Measurements from ENCODE around the gene SCN3B. TPM values are rescaled to one million over a fixed set of nuclear protein-coding genes. Genes with fewer than 3 reads are reported as not detected.

SCN3B gene
- polyA plus RNA-seq, 1 donor (not counting 4 experiments of a cell fraction or from before 2014, with no cell fraction given), result 0.08 TPM

GRCh38 chr11:123601136-123601535 is 53.3 kb downstream of the SCN3B start:
- no peaks in the 10 kb centered on the region for H3K9me3 ChIP-seq (ENCODE audit: control insufficient read depth, low read depth, low read length)
- H2AFZ ChIP-seq (ENCODE audit: control insufficient read depth, low read length), result no peak overlapping the region
- H3K4me1 ChIP-seq (ENCODE audit: control insufficient read depth, extremely low read depth, insufficient read depth, low read length), result no peaks in the 10 kb centered on the region
- DNase-seq (ENCODE audit: low read depth, low spot score) (no peak), FAIRE-seq (no peak)
- dilution Hi-C loops (cut with MboI; ENCODE audit: extremely low pct_ligation_motif_present, low sequenced_read_pairs), result no loop called here
- H3K4me3 ChIP-seq (ENCODE audit: control insufficient read depth in 2 of 3, extremely low read depth in 1 of 3, insufficient read depth in 2 of 3, low read depth in 1 of 3, low read length in 3 of 3), result no peak overlapping the region
- TF ChIP-seq EZH2 (IDR thresholded peaks at IDR 0.05; ENCODE audit: low read length) (no peak), CTCF (optimal IDR thresholded peaks at IDR 0.05 in 1 of 3, IDR thresholded peaks at IDR 0.05 in 1 of 3, conservative IDR thresholded peaks at IDR 0.05 in 1 of 3; ENCODE audit: extremely low read depth in 1 of 3, insufficient read depth in 2 of 3, low read length in 3 of 3) (no peak)
- no peaks in the 10 kb centered on the region for H4K20me1 ChIP-seq (ENCODE audit: control insufficient read depth, extremely low read depth, insufficient read depth, low read length)
- H3K36me3 ChIP-seq (ENCODE audit: control insufficient read depth in 2 of 2, extremely low read depth in 1 of 2, insufficient read depth in 2 of 2, low read length in 2 of 2), result no peaks in the 10 kb centered on the region
- no peak overlapping the region for H3K4me2 ChIP-seq (ENCODE audit: control insufficient read depth, extremely low read depth, insufficient read depth, low read depth, low read length)
- no peaks in the 10 kb centered on the region for H3K27me3 ChIP-seq (ENCODE audit: control insufficient read depth, extremely low read depth, insufficient read depth, low read length)
- H3K9me1 ChIP-seq (ENCODE audit: control insufficient read depth, extremely low read depth, insufficient read depth, low read length), result no peaks in the 10 kb centered on the region
- H3K79me2 ChIP-seq (ENCODE audit: control insufficient read depth, insufficient read depth, low read length), result no peaks in the 10 kb centered on the region
- H3K9ac ChIP-seq (ENCODE audit: control insufficient read depth, extremely low read depth, insufficient read depth, low read length), result no peak overlapping the region
- H3K27ac ChIP-seq (ENCODE audit: control insufficient read depth, insufficient read depth, low read length), result no peak overlapping the region

GRCh38 chr11:123597859-123598258 is 56.6 kb downstream of the SCN3B start:
- DNase-seq (ENCODE audit: low read depth, low spot score), result no peak
- Histone ChIP-seq H2AFZ (ENCODE audit: control insufficient read depth, low read length) (no peak overlapping the region), H3K4me2 (ENCODE audit: control insufficient read depth, extremely low read depth, insufficient read depth, low read depth, low read length) (no peak overlapping the region), H3K27ac (ENCODE audit: control insufficient read depth, insufficient read depth, low read length) (no peak overlapping the region), H3K27me3 (ENCODE audit: control insufficient read depth, extremely low read depth, insufficient read depth, low read length) (no peaks in the 10 kb centered on the region), H4K20me1 (ENCODE audit: control insufficient read depth, extremely low read depth, insufficient read depth, low read length) (no peaks in the 10 kb centered on the region), H3K79me2 (ENCODE audit: control insufficient read depth, insufficient read depth, low read length) (no peaks in the 10 kb centered on the region), H3K4me3 (ENCODE audit: control insufficient read depth in 2 of 3, extremely low read depth in 1 of 3, insufficient read depth in 2 of 3, low read depth in 1 of 3, low read length in 3 of 3) (no peak overlapping the region), H3K9me3 (ENCODE audit: control insufficient read depth, low read depth, low read length) (no peaks in the 10 kb centered on the region), H3K9ac (ENCODE audit: control insufficient read depth, extremely low read depth, insufficient read depth, low read length) (no peak overlapping the region), H3K9me1 (ENCODE audit: control insufficient read depth, extremely low read depth, insufficient read depth, low read length) (no peaks in the 10 kb centered on the region), H3K4me1 (ENCODE audit: control insufficient read depth, extremely low read depth, insufficient read depth, low read length) (no peaks in the 10 kb centered on the region), H3K36me3 (ENCODE audit: control insufficient read depth in 2 of 2, extremely low read depth in 1 of 2, insufficient read depth in 2 of 2, low read length in 2 of 2) (no peaks in the 10 kb centered on the region)
- dilution Hi-C loops (cut with MboI; ENCODE audit: extremely low pct_ligation_motif_present, low sequenced_read_pairs), result no loop called here
- TF ChIP-seq CTCF (optimal IDR thresholded peaks at IDR 0.05 in 1 of 3, IDR thresholded peaks at IDR 0.05 in 1 of 3, conservative IDR thresholded peaks at IDR 0.05 in 1 of 3; ENCODE audit: extremely low read depth in 1 of 3, insufficient read depth in 2 of 3, low read length in 3 of 3), result peak in 2 of 3 experiments; percentile 12 to 45
- TF ChIP-seq EZH2 (IDR thresholded peaks at IDR 0.05; ENCODE audit: low read length), result no peak
- no peak for FAIRE-seq
